ENCODE results near the gene ABHD12.
"Not testable (repeated sequence)": the region's sequence is repeated elsewhere in the genome, so short reads cannot be mapped to it uniquely, and the experiment has no call there.

Gene ABHD12

GRCh38 chr20:25278636-25279361, 111.8 kb downstream of the ABHD12 start:
- no peak for DNase-seq (ENCODE audit: low read depth, low spot score)

DNA sequence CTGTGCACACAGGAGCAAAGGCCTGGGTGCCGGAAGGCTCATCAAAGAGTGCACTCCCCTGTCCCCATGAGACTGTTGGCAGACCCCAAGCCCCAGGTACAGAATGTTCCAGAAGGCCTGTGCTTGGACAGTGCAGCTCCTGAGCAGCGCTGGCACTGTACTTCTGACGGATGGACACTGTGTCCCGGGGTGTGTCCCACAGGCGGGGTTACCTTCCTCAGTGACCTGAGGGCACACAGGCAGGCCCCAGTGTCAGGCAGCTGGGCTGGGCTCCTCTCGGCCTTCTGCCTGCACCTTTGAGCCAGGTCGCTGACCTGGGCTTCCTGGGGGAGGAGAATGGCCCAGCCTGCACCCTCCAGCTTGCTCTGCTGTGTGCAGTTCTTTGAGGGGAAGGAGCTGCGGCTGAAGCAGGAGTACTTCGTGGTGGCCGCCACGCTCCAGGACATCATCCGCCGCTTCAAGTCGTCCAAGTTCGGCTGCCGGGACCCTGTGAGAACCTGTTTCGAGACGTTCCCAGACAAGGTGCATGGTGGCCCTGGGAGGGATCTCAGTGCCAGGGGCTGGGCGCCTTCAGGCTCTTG, 112.6 kb downstream of the ABHD12 start:
- no peak for DNase-seq (ENCODE audit: low read depth, low spot score)

DNA sequence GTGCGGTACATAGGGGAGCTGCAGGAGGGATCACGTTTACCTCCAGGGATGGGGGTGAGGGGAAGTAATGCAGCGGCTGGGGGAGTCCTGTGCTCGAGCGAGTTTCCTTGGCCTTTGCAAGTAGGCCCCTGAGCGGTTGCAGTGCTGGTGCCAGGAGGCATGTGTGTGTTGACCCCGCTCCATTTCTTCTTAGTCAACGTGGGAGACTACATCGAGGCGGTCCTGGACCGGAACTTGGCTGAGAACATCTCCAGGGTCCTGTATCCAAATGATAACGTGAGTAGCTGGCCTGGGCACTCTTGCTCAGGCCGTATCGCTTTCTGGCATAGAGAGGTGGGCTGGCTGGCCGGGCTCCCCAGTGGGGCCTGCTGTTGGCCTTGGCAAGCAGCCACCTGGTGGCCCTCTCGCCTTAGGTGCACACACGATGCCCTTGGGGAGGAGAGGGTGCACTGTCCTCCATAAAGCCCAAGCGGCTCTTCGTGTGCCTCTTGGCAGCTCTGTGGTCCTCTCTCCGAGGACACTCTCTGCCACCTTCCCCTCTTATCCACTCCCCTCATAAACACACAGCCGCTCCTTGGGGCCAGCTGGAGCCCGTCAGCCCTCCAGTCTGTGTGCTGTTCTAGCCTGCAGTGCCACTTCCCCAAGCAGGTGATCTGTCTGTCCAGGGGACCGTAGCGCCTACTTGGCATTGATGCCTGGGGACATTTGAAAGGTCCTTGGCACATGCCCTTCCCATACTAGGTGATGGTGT, 113.4 kb downstream of the ABHD12 start:
- no peak for DNase-seq (ENCODE audit: low read depth, low spot score)

- DNase-seq (ENCODE audit: low read depth, low spot score) = no peak
These were observed 114.0 kb downstream of the ABHD12 start for GRCh38 chr20:25276533-25277050.

- DNase-seq (ENCODE audit: low read depth, low spot score) = no peak
These were observed 114.7 kb downstream of the ABHD12 start for GRCh38 chr20:25275813-25276532.

GRCh38 chr20:25274891-25275812, 115.5 kb downstream of the ABHD12 start:
- DNase-seq (ENCODE audit: low read depth, low spot score) = no peak

- no peak for DNase-seq (ENCODE audit: low read depth, low spot score)
These were observed 116.2 kb downstream of the ABHD12 start for GRCh38 chr20:25274481-25274880.

GRCh38 chr20:25273541-25274358, 116.9 kb downstream of the ABHD12 start:
- DNase-seq (ENCODE audit: low read depth, low spot score) = no peak

GRCh38 chr20:25273046-25273445, 117.6 kb downstream of the ABHD12 start:
- no peak for DNase-seq (ENCODE audit: low read depth, low spot score)

GRCh38 chr20:25272223-25273000, 118.2 kb downstream of the ABHD12 start:
- no peak for DNase-seq (ENCODE audit: low read depth, low spot score)

- no peak for DNase-seq (ENCODE audit: low read depth, low spot score)
These were observed 119.0 kb downstream of the ABHD12 start for GRCh38 chr20:25271486-25272222.

DNA sequence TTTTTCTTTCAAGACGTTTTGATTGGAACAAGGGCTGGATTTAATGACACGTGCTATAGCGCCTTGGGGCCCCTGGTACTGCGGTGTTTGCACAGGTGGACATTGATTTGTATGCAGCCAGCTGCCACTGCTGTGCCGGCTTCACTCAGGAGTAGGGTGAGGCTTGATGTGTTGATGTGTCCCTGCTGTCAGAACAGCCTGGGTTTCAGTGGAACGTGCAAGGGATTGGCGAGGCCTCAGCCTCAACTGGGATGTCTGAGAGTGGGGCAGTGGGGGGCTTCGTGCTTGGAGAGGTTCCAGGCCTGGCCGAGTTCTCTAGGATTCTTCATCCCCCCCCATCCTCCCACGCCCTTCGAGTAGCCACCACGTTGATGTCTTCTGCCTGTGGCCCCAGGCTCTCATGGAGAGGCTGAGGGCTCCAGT, 119.8 kb downstream of the ABHD12 start:
- DNase-seq (ENCODE audit: low read depth, low spot score) = no peak

GRCh38 chr20:25269833-25270170, 120.8 kb downstream of the ABHD12 start:
- DNase-seq (ENCODE audit: low read depth, low spot score) = no peak

DNA sequence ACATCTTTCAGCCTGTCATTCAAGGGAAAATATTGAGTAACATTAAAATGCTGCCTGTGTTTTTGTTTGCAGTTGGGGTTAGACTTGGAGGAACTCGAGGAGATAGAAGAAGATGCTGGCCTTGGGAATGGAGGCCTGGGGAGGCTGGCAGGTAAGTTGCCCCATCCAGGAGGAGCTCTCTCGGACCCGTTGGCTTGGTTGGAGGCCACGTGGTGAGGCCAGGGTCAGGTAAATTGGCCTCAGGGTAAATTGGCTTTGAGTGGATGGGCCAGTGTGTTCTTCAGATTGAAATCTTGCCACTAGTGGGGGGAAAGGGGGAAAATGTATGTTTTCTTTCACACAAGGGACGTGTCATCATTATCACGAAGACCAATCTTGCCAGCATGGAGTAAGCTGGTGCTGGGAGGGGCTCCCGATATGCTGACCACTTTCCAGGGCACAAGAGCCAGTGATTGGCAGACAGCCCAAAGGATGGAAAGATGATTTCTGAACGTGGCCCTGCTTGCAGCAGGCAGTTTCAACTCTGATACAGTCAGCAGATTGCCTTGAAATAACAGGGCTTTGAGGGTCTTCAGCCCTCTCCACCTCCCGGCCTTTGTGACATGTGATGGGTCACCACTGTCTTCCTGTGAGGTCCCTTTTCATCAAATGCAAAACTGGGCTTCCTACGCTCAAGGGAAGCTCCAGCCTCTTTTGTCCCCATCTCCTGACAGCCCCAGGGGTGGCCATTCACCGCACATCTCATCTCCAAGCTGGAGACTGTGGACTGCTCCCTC, 121.4 kb downstream of the ABHD12 start:
- DNase-seq (ENCODE audit: low read depth, low spot score) = no peak

DNA sequence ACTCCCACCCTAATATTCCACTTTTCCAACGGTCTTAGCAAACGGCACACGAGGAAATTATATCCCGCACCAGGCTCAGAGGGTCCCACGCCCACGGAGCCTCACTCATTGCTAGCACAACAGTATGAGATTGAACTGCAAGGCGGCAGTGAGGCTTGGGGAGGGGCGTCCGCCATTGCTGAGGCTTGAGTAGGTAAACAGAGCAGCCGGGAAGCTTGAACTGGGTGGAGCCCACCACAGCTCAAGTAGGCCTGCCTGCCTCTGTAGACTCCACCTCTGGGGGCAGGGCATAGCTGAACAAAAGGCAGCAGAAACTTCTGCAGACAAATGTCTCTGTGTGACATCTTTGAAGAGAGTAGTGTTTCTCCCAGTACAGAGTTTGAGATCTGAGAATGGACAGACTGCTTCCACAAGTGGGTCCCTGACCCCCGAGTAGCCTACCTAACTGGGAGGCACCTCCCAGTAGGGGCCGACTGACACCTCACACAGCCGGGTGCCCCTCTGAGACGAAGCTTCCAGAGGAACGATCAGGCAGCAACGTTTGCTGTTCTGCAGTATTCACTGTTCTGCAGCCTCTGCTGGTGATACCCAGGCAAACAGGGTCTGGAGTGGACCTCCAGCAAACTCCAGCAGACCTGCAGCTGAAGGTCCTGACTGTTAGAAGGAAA, 129.7 kb downstream of the ABHD12 start:
- DNase-seq (ENCODE audit: low read depth, low spot score) = not testable (repeated sequence)

DNA sequence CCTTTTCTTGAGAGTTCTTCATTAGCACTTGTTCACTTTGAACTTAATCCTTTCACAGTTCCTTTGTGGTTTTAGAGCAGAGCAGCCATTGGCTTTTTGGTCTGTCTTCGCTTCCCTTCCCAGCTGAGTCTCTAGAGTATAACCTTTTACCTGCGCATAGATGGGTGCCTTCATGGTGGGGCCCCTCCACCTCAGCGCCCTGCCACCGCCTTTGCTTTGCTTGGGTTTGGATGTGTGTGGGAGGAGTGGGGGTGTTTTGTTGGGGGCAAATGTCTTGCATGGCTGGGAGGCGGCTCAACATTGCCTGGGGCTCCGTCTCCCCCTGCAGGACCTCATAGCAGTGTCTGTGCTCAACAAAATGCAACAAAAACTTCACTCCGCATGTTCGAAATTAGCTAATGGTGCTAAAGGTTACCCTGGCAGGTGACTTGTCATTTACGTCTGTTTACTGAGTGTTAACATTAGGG, 130.8 kb downstream of the ABHD12 start:
- DNase-seq (ENCODE audit: low read depth, low spot score) = no peak

- no peak for DNase-seq (ENCODE audit: low read depth, low spot score)
These were observed 131.3 kb downstream of the ABHD12 start for GRCh38 chr20:25259358-25259757.
